Measurements from ENCODE around the gene RPTN.

Gene RPTN, protein sequence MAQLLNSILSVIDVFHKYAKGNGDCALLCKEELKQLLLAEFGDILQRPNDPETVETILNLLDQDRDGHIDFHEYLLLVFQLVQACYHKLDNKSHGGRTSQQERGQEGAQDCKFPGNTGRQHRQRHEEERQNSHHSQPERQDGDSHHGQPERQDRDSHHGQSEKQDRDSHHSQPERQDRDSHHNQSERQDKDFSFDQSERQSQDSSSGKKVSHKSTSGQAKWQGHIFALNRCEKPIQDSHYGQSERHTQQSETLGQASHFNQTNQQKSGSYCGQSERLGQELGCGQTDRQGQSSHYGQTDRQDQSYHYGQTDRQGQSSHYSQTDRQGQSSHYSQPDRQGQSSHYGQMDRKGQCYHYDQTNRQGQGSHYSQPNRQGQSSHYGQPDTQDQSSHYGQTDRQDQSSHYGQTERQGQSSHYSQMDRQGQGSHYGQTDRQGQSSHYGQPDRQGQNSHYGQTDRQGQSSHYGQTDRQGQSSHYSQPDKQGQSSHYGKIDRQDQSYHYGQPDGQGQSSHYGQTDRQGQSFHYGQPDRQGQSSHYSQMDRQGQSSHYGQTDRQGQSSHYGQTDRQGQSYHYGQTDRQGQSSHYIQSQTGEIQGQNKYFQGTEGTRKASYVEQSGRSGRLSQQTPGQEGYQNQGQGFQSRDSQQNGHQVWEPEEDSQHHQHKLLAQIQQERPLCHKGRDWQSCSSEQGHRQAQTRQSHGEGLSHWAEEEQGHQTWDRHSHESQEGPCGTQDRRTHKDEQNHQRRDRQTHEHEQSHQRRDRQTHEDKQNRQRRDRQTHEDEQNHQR

DNA sequence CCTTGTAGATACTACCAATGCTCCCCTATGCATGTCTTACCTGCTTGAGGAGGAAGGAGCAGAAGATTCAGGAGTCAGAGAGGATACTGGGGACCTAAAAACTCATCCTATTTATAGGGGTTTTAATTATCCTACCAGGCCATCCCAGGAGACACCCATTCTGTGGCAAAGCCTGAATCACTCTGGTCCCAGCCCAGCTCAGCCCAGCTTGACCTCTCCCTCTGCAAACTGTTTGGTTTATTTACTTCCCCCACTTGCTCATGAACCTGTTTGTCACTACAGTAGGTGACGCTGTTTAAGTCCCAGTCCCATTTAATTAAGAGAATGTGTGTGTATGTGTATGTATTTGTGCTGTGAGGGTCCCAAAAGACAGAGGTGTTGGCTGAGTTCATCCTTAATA, at the start of gene RPTN:
TSS of gene RPTN (minus strand) at position 85 of the 400 bp plus-strand sequence. CDS start 1,339 bp downstream, outside the sequence.
- in situ Hi-C loops (cut with MboI; ENCODE audit: low sequenced_read_pairs), result no loop called here
- H3K9me3 ChIP-seq, result no peaks in the 10 kb centered on the region
- H3K4me1 ChIP-seq, result no peaks in the 10 kb centered on the region
- no peaks in the 10 kb centered on the region for H3K36me3 ChIP-seq (replicated peaks)
- no peaks in the 10 kb centered on the region for H3K27me3 ChIP-seq (ENCODE audit: low read depth)
- DNase-seq (ENCODE audit: low spot score in 2 of 2), result no peak
- H3K4me3 ChIP-seq, result no peak within 1 kb of the TSS

DNA sequence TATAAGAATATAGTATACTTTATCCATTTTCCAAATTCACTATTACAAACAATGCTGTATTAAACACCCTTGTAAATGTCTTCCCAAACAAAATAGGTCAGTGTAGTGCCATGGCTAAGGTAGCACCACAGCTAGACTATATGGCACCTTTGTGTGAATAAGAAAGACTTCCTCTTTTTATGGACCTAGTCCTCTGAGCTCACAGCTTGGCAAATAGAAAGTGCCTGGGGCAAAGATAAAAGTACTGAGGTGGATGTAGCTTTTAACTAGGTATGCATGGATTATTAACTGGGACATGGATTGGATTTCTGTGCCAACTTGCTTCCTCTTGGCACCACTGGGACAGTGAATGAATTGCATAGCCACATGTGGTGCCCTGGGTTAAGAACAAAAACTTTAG, 40.0 kb upstream of the RPTN start:
- no peaks in the 10 kb centered on the region for H3K9me3 ChIP-seq
- no peak for DNase-seq (ENCODE audit: low spot score in 2 of 2)
- in situ Hi-C loops (cut with MboI; ENCODE audit: low sequenced_read_pairs), result no loop called here
- no peak overlapping the region for H3K4me3 ChIP-seq
- no peaks in the 10 kb centered on the region for H3K27me3 ChIP-seq (ENCODE audit: low read depth)
- H3K4me1 ChIP-seq, result no peaks in the 10 kb centered on the region
- H3K36me3 ChIP-seq (replicated peaks), result no peaks in the 10 kb centered on the region

DNA sequence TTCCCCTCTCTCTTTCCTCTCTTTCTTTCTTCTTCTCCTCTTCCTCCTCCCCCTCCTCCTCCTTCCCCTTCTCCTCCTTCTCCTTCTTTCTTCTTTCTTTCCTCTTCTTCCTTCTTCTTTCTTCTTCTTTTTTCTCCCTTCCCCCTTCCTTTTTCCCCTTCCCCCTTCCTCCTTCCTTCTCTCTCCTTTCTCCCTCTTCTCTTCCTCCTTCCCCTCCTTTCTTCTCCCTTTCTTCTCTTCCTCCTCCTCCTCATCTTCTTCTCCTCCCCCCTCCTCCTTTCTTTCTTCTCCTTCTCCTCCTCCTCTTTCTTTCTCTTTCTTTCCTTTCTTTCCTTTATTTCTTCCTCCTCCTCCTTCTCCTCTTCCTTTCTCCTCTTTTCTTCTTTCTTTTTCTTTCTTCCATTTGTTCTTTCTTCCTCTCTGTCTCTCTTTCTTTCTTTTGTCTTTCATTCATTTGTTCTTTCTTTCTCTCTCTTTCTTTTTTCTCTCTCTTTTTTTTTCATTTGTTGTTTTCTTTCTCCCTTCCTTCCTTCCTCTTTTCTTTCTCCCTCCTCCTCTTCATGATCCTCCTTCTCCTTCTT, 38.4 kb upstream of the RPTN start:
- in situ Hi-C loops (cut with MboI; ENCODE audit: low sequenced_read_pairs), result no loop called here
- H3K27me3 ChIP-seq (ENCODE audit: low read depth), result no peaks in the 10 kb centered on the region
- H3K4me3 ChIP-seq, result no peak overlapping the region
- H3K36me3 ChIP-seq (replicated peaks), result no peaks in the 10 kb centered on the region
- no peaks in the 10 kb centered on the region for H3K9me3 ChIP-seq
- no peak for DNase-seq (ENCODE audit: low spot score in 2 of 2)
- H3K4me1 ChIP-seq, result no peaks in the 10 kb centered on the region

DNA sequence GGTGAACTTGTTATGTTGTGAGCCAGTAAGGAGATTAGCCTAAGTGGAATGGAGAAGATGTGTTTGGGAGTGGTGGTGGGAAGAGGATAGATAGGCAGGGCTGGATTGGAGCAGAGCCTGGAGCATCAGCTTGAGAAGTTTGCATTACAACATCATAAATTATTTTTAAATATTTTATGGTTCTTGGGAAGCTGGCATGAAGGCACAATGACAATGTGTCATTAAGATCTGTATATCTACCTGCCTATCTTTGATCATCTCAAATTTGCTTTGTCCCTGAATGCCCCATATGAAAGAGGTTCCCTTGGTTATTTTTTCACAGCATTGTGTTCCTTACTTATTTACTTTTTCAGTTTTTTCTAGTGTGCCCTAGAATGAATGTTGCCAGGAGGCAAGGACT, 32.7 kb upstream of the RPTN start:
- no peaks in the 10 kb centered on the region for H3K27me3 ChIP-seq (ENCODE audit: low read depth)
- no peak overlapping the region for H3K4me3 ChIP-seq
- H3K36me3 ChIP-seq (replicated peaks), result no peaks in the 10 kb centered on the region
- no peaks in the 10 kb centered on the region for H3K9me3 ChIP-seq
- in situ Hi-C loops (cut with MboI; ENCODE audit: low sequenced_read_pairs), result no loop called here
- no peaks in the 10 kb centered on the region for H3K4me1 ChIP-seq
- no peak for DNase-seq (ENCODE audit: low spot score in 2 of 2)

DNA sequence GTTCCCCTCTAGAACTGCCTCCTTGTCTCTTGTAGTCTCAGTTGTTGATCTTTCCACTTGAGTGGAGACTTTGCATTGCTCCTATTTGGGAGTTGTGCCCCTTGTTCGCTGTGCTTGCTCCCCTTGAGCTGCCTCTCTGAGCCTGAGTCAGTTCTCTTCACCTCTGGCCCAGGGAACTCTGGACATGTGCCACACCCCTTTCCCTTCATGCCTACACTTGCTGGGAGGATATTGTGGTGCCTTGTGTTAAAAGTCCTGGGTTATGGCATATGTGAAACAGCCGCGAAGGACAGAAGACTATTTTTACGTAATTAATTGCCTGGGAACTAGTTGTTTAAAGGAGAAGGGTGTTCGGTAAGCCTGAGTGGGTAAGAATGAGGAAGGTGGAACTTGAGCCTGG, 32.2 kb upstream of the RPTN start:
- Histone ChIP-seq H3K36me3 (replicated peaks) (no peaks in the 10 kb centered on the region), H3K9me3 (no peaks in the 10 kb centered on the region), H3K4me3 (no peak overlapping the region), H3K4me1 (no peaks in the 10 kb centered on the region), H3K27me3 (ENCODE audit: low read depth) (no peaks in the 10 kb centered on the region)
- DNase-seq (ENCODE audit: low spot score in 2 of 2), result no peak
- in situ Hi-C loops (cut with MboI; ENCODE audit: low sequenced_read_pairs), result no loop called here

DNA sequence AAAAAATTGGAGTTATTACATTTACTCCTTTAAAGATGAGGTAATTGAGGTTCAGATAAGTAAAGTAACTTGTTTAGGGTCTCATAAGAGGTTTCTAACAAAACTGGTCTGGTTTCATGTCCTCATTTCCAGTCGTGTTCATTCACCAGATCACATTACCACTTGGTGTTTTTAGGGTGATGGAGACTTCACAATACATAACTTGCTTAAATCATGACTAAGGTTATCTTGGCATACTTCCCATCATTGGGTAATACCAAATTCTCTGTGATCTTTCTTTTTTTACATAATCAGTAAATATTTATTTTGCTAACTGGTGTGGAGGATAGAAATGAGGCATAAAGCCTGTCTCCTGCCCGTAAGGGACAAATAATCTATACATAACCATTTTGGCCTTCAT, 31.6 kb upstream of the RPTN start:
- no peaks in the 10 kb centered on the region for H3K27me3 ChIP-seq (ENCODE audit: low read depth)
- in situ Hi-C loops (cut with MboI; ENCODE audit: low sequenced_read_pairs), result no loop called here
- no peaks in the 10 kb centered on the region for H3K36me3 ChIP-seq (replicated peaks)
- H3K9me3 ChIP-seq, result no peaks in the 10 kb centered on the region
- no peak overlapping the region for H3K4me3 ChIP-seq
- no peak for DNase-seq (ENCODE audit: low spot score in 2 of 2)
- no peaks in the 10 kb centered on the region for H3K4me1 ChIP-seq

DNA sequence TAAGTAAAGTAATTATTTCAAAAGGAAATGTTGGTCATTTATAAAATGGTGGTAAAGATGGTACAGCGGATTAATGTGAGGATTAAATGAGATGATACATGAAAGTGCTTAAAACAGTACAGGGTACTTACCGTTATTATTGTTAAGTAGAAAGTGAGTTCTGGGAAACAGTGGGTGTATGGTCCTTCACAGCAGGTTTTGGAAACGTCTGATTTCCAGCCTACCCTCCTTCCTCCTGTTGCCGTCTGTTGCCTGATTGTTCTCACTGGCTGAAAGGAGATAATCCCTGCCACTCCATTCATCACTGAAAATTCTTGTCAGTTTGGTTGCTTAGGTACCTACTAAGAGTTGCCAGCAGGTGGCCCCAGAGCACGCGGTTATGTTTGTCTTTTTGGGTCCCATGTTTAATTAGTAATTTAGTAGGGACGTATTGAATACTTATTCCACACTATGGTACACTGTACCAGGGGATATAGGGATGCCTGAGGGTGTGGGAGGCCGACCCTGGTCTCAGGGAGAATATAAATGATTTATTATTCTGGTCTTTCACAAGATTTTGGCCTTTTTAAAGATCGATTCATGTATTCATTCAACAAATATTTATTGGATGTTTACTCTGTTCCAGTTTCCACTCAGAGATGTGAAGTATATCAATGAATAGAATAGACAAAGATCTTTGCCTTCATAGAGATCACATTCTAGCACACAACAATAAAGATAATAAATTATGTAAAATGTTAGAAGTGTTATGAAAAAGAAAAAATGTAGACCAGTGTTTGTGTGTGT, 30.8 kb upstream of the RPTN start:
- in situ Hi-C loops (cut with MboI; ENCODE audit: low sequenced_read_pairs), result loop anchor here (10.0 kb wide), 1 partner anchor 135 kb away; no protein-coding TSS in a partner anchor
- peak; percentile 78 to 87 for DNase-seq (ENCODE audit: low spot score in 2 of 2)
- H3K4me3 ChIP-seq, result no peak overlapping the region
- H3K9me3 ChIP-seq, result no peaks in the 10 kb centered on the region
- no peaks in the 10 kb centered on the region for H3K4me1 ChIP-seq
- 0 out of 2 replicates have a peak, but pooled peaks cover 1% of the 10 kb centered on the region for H3K27me3 ChIP-seq (ENCODE audit: low read depth)
- no peaks in the 10 kb centered on the region for H3K36me3 ChIP-seq (replicated peaks)

DNA sequence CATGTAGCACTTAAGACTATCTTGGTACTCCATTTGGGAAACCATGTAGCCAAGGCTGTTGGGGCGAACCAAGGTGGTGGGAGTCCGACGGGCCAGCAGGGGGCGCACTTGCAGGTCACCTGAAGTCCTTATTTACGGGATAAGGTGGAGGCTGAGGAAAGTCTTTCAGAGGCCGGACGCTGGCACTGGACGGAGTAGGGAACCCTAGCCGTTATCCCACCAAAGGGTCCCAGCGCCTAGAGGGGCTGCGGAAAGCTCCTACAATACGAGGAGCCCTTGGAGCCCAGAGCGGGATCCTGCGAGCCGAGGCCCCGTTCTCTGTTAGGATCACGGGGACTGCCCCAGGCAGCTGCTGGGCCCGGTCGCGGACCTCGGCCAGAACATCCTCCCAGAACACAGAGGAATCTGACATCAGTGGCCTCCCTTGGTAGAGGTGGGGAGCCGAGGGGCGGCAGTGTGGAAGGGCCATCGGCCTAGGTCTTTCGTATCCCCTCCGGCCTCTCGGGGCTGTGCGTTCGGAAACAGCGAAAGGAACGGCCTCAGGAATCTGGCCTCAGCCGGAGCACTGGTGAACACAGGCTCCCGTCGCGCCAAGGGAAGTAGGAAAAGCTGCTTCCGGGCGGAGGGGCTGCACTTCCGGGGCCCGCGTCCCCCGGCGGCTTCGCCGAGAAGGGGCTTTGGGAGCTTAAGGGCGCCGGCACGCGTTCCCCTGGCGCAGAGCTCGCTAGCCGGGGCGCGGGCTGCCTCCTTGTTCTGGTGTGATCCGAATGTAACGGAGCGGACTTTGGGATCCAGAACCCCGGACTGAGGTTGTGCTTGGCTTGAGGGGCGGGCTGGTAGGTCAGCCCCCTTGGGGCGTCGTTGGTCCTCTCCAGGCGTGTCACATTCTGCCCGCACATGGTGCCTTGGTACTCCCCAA, 29.9 kb upstream of the RPTN start:
- Histone ChIP-seq H3K36me3 (replicated peaks) (no peaks in the 10 kb centered on the region), H3K4me1 (no peaks in the 10 kb centered on the region), H3K4me3 (no peak overlapping the region), H3K9me3 (no peaks in the 10 kb centered on the region), H3K27me3 (ENCODE audit: low read depth) (0 out of 2 replicates have a peak, but pooled peaks cover 2% of the 10 kb centered on the region)
- in situ Hi-C loops (cut with MboI; ENCODE audit: low sequenced_read_pairs), result loop anchor here (10.0 kb wide), 1 partner anchor 134 kb away; no protein-coding TSS in a partner anchor
- peak; percentile 17 to 67 for DNase-seq (ENCODE audit: low spot score in 2 of 2)

DNA sequence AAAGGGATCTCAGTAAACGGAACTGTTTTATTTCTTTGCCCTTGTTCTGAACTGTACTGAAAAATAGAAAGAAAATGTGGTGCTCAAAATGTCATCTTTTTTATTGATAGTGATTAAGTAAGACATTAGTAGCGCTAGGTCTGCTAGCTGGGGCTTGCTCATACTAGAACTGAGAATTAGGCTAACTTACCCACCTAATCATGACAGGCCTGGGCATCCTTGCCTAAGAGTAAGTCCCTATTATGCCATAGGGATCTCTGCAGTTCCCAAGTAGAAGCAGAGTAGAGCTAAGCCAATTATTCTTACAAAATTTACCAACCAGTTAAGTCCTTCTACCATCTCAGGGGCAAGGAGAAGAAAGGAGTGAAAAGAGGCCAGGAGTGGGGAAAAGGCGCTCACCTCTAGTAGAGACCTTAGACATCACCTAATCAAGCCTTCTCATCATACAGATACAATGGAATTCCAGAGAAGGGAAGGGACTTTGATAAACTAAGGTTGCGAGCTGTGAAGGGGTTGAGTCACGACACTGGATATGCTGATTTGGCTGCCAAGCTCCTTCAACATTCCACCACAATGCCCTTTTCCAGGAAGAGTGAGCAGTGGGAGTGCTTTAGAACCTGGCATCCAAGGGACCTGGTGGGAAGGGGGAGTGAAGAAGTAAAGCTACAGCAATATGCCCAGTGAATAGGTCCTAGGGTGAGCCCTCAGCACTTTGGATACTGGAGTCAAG, 27.7 kb upstream of the RPTN start:
- H3K9me3 ChIP-seq, result no peaks in the 10 kb centered on the region
- 0 out of 2 replicates have a peak, but pooled peaks cover 2% of the 10 kb centered on the region for H3K27me3 ChIP-seq (ENCODE audit: low read depth)
- no peak for DNase-seq (ENCODE audit: low spot score in 2 of 2)
- in situ Hi-C loops (cut with MboI; ENCODE audit: low sequenced_read_pairs), result loop anchor here (10.0 kb wide), 1 partner anchor 132 kb away; no protein-coding TSS in a partner anchor
- no peaks in the 10 kb centered on the region for H3K36me3 ChIP-seq (replicated peaks)
- no peak overlapping the region for H3K4me3 ChIP-seq
- no peaks in the 10 kb centered on the region for H3K4me1 ChIP-seq

DNA sequence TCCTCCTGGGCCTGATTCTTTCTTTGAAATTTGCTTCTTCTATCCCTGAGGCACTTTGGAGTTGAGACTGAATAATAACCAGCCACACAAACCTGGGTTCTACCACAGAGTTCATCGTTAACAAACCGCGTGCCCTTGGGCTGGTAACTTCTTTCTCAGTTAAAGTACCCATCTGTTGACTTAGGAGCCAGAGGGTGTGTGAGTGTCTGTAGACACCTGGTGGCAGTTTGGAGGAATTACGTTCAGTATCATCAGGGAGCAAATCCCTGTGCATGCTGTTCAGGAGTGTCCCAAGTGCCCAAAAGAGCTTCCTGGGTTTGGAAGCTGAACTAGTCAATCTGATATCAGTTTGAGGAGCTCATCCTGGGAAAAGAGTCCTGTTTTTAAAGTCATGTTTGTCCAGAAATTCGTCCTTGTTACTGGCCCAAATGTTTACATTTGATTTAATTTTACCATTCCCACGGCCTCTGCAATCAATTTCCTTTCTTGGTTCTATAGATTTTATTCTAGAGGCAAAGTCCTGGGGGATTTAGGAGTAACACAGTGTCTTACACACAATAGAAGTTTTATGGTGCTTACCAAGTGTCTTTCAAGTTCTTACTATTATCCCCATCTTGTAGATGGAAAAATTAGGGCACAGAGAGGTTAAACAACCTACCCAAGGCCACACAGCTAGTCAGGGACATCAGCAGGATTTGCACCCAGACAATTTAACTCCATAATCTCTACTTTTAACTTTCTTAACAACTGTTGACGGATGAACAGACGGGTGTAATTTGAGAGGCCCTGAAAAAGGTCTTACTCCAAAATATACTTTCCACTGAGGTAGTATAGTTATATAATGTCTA, 26.7 kb upstream of the RPTN start:
- Histone ChIP-seq H3K9me3 (no peaks in the 10 kb centered on the region), H3K36me3 (replicated peaks) (no peaks in the 10 kb centered on the region), H3K4me3 (no peak overlapping the region), H3K27me3 (ENCODE audit: low read depth) (0 out of 2 replicates have a peak, but pooled peaks cover 2% of the 10 kb centered on the region), H3K4me1 (no peaks in the 10 kb centered on the region)
- peak; percentile 43 to 57 for DNase-seq (ENCODE audit: low spot score in 2 of 2)
- in situ Hi-C loops (cut with MboI; ENCODE audit: low sequenced_read_pairs), result loop anchor here (10.0 kb wide), 1 partner anchor 131 kb away; no protein-coding TSS in a partner anchor

DNA sequence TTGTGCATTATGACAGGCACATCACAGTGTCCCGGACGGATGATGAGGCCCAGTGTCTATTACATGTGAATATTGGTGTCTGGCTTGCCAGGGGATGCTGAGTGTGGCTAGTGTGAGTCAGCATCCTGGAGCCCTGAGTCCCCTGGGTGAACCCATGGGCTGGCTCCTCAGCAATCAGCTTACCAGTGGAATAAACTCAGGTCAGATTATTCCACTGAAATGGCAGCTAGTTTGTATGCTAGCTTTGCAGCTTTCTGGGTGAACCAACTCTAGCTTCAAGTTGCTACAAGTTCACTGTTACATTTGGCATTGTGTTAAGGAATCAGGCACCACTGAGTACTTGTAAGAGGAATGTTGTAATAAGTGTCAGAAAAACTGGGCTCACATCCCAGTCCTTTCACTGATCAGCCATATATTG, 23.9 kb upstream of the RPTN start:
- Histone ChIP-seq H3K4me3 (no peak overlapping the region), H3K36me3 (replicated peaks) (no peaks in the 10 kb centered on the region), H3K27me3 (ENCODE audit: low read depth) (0 out of 2 replicates have a peak, but pooled peaks cover 2% of the 10 kb centered on the region), H3K4me1 (no peaks in the 10 kb centered on the region), H3K9me3 (no peaks in the 10 kb centered on the region)
- in situ Hi-C loops (cut with MboI; ENCODE audit: low sequenced_read_pairs), result loop anchor here (10.0 kb wide), 1 partner anchor 128 kb away; no protein-coding TSS in a partner anchor
- no peak for DNase-seq (ENCODE audit: low spot score in 2 of 2)
